ENCODE data around the gene CRKL. TPM values are rescaled to one million over a fixed set of nuclear protein-coding genes. Genes with fewer than 3 reads are reported as not detected.

Gene CRKL
- total and polyA plus RNA-seq, 12 donors, result 19.2 to 76.9 (median 54.4) TPM

DNA sequence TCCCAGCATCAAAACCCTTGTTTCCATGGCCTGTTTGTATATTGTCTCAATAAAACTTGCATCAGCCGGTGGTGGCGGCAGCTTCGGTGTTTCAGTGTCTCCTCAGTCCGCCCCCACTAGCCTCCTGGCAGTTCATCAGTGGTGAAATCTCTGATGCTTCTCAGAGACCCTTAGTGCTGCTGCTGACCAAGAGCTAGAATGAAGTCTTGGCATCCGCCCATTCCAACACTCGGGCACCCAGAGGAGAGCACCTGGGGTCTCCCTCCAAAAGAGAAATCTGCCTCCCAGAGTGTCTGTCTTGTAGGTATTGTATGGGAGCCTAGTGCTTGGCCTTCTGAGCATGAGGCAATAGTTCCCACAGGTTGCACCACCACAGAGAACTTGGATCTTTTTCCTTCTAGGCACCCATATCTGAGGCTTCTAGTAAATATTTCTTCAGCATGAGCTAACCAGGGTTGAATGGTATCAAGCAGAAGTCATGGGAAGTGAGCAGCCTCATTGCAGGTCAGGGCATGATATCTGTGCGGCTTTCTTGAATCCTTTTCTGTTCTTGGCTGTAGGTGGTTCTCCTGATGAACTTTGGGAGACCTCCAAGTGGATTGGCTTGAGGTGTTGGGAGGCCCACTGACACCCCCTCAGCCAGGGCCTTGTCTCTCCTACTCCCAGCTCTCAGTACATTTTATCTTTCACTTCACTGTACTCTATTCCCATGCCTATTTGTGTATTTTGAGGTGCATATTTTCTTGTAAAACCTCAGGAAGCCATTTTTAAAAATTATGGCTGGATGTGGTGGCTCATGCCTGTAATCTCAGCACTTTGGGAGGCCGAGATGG, 36.7 kb downstream of the CRKL start:
- Histone ChIP-seq H3K27me3 (no peaks in the 10 kb centered on the region), H3K9me3 (no peaks in the 10 kb centered on the region), H3K4me3 (no peak overlapping the region), H3K36me3 (peaks cover 0 to 55% (median 14%) of the 10 kb centered on the region in 9 donors), H3K4me1 (peaks cover 3 to 25% (median 19%) of the 10 kb centered on the region in 9 donors), H3K27ac (no peak overlapping the region)
- intact Hi-C loops (cut with DNase I), result no loop called here
- DNase-seq (no peak), ATAC-seq (peak in 1 of 8 donors; percentile 9)
- TF ChIP-seq, protein P1, sequence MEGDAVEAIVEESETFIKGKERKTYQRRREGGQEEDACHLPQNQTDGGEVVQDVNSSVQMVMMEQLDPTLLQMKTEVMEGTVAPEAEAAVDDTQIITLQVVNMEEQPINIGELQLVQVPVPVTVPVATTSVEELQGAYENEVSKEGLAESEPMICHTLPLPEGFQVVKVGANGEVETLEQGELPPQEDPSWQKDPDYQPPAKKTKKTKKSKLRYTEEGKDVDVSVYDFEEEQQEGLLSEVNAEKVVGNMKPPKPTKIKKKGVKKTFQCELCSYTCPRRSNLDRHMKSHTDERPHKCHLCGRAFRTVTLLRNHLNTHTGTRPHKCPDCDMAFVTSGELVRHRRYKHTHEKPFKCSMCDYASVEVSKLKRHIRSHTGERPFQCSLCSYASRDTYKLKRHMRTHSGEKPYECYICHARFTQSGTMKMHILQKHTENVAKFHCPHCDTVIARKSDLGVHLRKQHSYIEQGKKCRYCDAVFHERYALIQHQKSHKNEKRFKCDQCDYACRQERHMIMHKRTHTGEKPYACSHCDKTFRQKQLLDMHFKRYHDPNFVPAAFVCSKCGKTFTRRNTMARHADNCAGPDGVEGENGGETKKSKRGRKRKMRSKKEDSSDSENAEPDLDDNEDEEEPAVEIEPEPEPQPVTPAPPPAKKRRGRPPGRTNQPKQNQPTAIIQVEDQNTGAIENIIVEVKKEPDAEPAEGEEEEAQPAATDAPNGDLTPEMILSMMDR (IDR thresholded peaks at IDR 0.05), result no peak
- WGBS, 2 donors, result 92% methylated on average over 8 of the region's 8 CpGs

DNA sequence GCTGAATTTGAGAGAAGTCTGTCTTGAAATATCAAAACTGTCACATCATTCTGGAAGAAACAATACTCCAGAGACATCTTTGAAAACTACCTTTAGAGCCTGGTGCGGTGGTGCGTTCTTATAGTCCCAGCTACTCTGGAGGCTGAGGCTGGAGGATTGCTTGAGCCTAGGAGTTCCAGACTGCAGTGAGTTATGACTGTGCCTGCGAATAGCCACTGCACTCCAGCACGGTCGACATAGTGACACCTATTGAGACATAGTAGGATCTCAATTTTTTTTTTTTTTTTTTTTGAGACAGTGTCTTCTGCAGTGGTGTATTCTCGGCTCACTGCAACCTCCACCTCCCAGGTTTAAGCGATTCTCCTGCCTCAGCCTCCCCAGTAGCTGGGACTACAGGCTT, 38.3 kb downstream of the CRKL start:
- DNase-seq (no peak), ATAC-seq (no peak)
- peaks cover 3 to 25% (median 19%) of the 10 kb centered on the region in 9 donors for H3K4me1 ChIP-seq
- H3K27ac ChIP-seq, result no peak overlapping the region
- H3K4me3 ChIP-seq, result no peak overlapping the region
- no peaks in the 10 kb centered on the region for H3K9me3 ChIP-seq
- TF ChIP-seq, protein P1 (IDR thresholded peaks at IDR 0.05), result no peak
- WGBS, 2 donors, result 86 to 93% methylated on average over 7 of the region's 7 CpGs
- intact Hi-C loops (cut with DNase I), result loop anchor here in 1 of 10 donors (5.0 kb wide), 1 partner anchor 33 kb away; no protein-coding TSS in a partner anchor
- no peaks in the 10 kb centered on the region for H3K27me3 ChIP-seq
- peaks cover 0 to 39% (median 7%) of the 10 kb centered on the region in 9 donors for H3K36me3 ChIP-seq

DNA sequence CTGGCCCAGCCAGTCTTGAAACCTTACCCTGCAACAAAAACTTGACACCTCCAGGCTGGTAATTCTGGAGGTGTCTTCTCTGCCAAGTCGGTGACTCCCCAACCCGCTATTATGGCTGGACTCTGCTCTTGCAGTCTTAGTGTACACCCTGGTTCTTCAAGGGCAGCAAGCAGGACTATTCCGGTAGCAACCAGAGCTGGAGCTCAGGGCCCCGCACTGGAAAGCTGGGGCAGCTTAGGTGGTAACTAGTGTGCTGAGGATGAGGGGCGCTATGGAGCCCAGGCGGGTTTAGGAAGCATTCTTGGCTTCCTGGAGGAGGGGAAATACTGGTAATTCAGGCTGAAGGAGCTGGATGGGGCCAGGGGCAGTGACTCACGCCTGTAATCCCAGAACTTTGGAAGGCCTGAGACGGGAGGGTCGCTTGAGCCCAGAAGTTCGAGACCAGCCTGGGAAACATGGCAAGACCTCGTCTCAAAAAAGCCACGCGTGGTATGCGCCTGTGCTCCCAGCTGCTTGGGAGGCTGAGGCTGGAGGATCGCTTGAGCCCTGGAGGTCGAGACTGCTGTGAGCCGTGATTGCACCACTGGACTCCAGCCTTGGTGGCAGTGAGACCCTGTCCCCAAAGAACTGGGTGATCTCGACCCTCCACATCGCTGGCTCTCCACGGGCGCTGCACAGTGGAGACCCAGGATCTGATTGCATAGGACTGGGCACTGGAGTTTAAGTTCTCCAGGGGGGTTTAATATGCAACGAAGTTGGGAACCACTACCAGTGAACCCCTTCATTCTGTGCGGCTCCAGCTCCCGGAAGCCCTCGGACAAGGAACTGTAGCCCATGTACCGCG, 39.3 kb downstream of the CRKL start:
- peaks cover 3 to 25% (median 19%) of the 10 kb centered on the region in 9 donors for H3K4me1 ChIP-seq
- TF ChIP-seq, protein P1 (IDR thresholded peaks at IDR 0.05), result no peak
- H3K27me3 ChIP-seq, result no peaks in the 10 kb centered on the region
- no peaks in the 10 kb centered on the region for H3K9me3 ChIP-seq
- H3K36me3 ChIP-seq, result peaks cover 0 to 30% (median 0%) of the 10 kb centered on the region in 9 donors
- peak overlapping the region in 5 of 10 donors; percentile 20 to 78 (median 32) for H3K27ac ChIP-seq
- peak overlapping the region in 9 of 10 donors; percentile 48 to 73 (median 66) for H3K4me3 ChIP-seq
- DNase-seq (no peak), ATAC-seq (peak in 2 of 8 donors; percentile 3 to 8)
- intact Hi-C loops (cut with DNase I), result loop anchor here in 1 of 10 donors (5.0 kb wide), 1 partner anchor 34 kb away; no protein-coding TSS in a partner anchor
- 51 to 57% methylated on average over 27 of the region's 27 CpGs for WGBS, 2 donors

DNA sequence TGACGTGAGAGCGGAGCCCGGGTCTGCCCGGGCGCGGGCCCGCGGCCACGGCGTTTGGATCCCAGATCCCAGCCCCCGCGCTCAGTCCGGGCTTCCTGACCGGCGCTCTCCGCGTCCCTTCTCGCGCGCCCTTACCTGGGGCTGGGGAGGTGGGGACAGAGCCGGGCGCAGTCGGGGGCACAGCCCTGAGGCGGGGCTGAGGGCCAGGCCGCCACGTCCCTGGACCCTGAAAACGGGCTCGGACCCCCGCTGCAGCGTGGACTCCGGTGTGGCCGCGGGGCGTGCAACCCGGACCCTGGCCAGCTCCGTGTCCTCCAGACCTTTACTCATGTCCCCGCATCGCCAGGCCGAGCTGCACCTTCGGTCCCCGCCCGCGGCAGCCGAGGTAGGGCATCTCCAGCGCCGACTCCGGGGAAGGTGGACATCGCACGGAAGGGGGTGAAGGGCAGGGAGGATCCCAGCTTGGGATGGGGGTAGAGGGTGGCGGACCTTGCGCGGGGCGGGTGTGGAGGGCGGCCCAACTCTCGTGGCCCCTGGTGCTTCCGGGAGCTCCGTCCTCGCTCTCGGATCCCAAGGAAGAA, 40.0 kb downstream of the CRKL start:
- Histone ChIP-seq H3K27ac (peak overlapping the region in 6 of 10 donors; percentile 20 to 78 (median 42)), H3K36me3 (peaks cover 0 to 22% (median 0%) of the 10 kb centered on the region in 9 donors), H3K9me3 (no peaks in the 10 kb centered on the region), H3K4me3 (peak overlapping the region; percentile 46 to 73 (median 66)), H3K4me1 (peaks cover 3 to 31% (median 19%) of the 10 kb centered on the region in 9 donors), H3K27me3 (no peaks in the 10 kb centered on the region)
- DNase-seq (no peak), ATAC-seq (peak; percentile 38 to 62 (median 58))
- TF ChIP-seq, protein P1 (IDR thresholded peaks at IDR 0.05), result no peak
- WGBS, 2 donors, result 2% methylated on average over 55 to 59 of the region's 59 CpGs
- intact Hi-C loops (cut with DNase I), result loop anchor here in 1 of 10 donors (5.0 kb wide), 1 partner anchor 35 kb away; no protein-coding TSS in a partner anchor
